GM12801 (cell line): ENCODE results near the gene DYSF.

Experiments
- CTCF ChIP-seq: IDR thresholded peaks from one replicate; pipeline ENCODE4 v1.5.1; 2011; ENCODE audit warnings: control low read depth; ENCODE audit not compliant: insufficient read length; ENCODE audit errors: extremely low read depth

The DYSF gene

DNA sequence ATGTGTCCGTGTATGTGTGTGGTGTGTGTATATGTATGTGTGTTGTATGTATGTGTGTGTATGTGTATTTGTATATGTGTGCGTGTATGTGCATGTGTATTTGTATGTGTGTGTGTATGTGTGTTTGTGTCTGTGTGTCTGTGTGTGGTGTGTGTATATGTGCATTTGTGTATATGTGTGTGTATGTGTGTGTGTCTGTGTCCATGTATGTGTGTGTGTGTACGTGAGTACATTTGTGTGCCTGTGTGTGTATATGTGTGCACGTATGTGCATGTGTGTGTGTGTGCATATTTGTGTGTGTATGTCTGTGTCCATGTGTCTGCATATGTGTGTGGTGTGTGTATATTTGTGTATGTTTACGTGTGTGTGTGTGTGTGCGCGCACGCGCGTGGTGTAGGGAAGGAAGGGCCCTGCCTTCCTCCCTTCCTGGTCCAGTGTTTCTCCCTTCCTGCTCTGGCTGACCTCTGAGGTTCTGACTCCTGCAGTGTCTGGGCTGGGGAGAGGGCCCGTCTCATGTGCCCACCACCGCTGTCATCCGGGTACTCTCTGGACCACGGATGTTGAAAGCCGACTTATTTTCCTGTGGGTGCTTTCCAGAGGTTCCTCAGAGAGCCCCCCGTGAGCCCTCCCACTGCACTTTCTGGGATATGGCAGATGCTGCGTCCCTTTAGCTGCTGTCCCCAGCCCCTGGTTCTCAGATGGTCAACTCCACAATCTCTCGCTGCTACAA, 209.5 kb downstream of the DYSF start:
- no peak for TF ChIP-seq CTCF

DNA sequence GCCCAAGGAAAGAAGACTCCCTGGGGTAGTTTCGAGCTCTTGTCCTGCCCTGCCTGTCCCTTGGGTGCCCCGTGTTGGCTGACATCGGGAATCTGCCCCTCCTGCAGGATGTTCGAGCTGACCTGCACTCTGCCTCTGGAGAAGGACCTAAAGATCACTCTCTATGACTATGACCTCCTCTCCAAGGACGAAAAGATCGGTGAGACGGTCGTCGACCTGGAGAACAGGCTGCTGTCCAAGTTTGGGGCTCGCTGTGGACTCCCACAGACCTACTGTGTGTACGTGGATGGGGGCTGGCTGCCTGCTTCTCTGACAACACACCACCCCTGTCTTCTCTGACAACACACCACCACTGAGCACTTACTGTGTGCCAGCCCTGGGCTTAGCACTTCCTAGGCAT, 210.8 kb downstream of the DYSF start:
- TF ChIP-seq CTCF, result no peak

DNA sequence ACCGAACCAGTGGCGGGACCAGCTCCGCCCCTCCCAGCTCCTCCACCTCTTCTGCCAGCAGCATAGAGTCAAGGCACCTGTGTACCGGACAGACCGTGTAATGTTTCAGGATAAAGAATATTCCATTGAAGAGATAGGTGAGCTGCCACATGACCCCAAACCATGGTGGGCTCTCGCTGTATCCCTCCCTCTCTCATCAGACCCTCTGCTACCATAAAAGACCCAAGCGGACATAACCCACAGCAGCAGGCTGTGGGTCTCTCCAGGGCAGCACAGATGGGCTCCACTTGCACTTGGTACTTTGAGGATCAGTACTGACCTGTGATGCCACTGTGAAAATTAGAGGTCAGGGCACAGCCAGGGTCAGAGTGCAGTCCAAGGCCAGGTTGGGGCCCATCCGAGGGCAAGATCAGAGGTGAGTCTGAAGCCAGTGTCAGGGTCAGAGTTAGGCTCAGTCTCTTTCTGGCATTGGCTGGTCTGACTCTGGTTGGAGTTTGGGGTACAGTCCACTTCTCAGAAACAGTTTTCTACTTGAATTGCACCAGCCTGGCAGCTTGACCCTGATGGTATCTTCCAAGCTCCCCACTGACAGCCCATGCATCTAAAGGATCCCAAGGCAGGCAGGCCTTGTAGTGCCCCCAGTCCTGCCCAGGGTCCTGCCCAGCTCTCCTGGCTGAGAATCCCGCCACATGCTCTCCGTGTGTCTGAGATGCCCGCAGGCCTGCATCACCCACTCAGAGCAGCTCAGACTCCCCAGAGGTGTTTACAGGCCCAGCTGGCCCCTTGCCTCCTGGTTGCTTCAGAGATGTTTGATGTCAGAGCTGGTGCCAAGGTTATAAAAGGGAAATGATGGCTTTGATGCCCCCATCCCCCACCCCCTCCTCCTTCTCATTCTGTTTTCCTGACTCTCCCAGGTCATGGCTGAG, 212.1 kb downstream of the DYSF start:
- no peak for TF ChIP-seq CTCF

GRCh38 chr2:71666094-71666474, 212.7 kb downstream of the DYSF start:
- no peak for TF ChIP-seq CTCF

DNA sequence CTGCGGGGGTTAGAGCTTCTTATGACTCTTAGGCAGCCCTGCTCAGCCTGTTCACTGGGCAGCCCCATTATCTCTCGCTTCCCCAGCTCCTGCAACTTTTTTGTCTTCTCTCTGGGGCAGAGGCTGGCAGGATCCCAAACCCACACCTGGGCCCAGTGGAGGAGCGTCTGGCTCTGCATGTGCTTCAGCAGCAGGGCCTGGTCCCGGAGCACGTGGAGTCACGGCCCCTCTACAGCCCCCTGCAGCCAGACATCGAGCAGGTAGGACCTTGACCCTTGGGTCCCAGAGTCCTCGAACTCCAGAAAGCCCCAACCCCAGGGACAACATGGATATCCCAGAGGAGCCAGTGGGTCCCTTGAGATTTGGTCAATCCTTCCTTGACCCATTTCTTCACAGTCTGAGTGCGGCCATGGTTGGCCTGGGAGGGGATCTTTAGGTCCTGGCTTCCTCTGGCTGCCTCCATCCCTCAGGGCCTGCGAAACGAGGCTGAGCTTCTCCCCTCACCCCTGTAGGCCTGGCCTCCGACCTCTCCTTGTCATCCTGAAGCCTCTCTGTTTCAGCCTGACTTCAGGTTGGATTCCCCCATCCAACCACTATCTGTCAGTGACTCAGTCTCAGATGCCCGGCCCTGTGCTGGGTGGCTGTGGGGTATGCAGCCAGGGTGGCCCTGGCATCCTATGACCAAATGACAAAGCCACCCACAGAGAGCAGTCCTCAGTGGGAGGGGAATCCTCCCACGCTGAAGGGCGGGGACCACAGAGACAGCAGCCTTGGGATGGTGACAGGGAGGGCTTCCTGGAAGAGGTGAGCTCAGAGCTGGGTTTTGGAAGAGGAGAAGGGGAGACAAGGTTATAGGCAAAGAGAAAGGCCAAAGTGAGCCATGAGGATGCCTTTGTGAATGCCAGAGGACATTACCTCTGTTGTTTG, 214.2 kb downstream of the DYSF start:
- no peak for TF ChIP-seq CTCF

GRCh38 chr2:71668326-71669057, 215.1 kb downstream of the DYSF start:
- TF ChIP-seq CTCF, result no peak
